ENCODE results near the gene DCC.

Gene DCC

GRCh38 chr18:53219853-53220252 lies 879.9 kb downstream of the DCC start:
- DNase-seq (ENCODE audit: low read depth), result no peak

GRCh38 chr18:53224128-53224778 lies 884.3 kb downstream of the DCC start:
- DNase-seq (ENCODE audit: low read depth), result no peak

- no peak for DNase-seq (ENCODE audit: low read depth)
Measured at GRCh38 chr18:53225567-53226325, 885.7 kb downstream of the DCC start.

GRCh38 chr18:53234610-53235009 lies 894.6 kb downstream of the DCC start:
- no peak for DNase-seq (ENCODE audit: low read depth)

- DNase-seq (ENCODE audit: low read depth), result no peak
Measured at GRCh38 chr18:53241161-53241560, 901.2 kb downstream of the DCC start.

GRCh38 chr18:53253789-53254188 lies 913.8 kb downstream of the DCC start:
- DNase-seq (ENCODE audit: low read depth), result no peak

GRCh38 chr18:53254265-53254664 lies 914.3 kb downstream of the DCC start:
- no peak for DNase-seq (ENCODE audit: low read depth)

- DNase-seq (ENCODE audit: low read depth), result no peak
Measured at GRCh38 chr18:53261241-53261640, 921.2 kb downstream of the DCC start.

GRCh38 chr18:53266850-53267249 lies 926.9 kb downstream of the DCC start:
- no peak for DNase-seq (ENCODE audit: low read depth)

GRCh38 chr18:53268455-53268854 lies 928.5 kb downstream of the DCC start:
- no peak for DNase-seq (ENCODE audit: low read depth)

GRCh38 chr18:53281406-53281805 lies 941.4 kb downstream of the DCC start:
- no peak for DNase-seq (ENCODE audit: low read depth)

- DNase-seq (ENCODE audit: low read depth), result no peak
Measured at GRCh38 chr18:53283708-53284107, 943.7 kb downstream of the DCC start.

- DNase-seq (ENCODE audit: low read depth), result no peak
Measured at GRCh38 chr18:53305461-53305860, 965.5 kb downstream of the DCC start.

GRCh38 chr18:53319628-53320027 lies 979.6 kb downstream of the DCC start:
- no peak for DNase-seq (ENCODE audit: low read depth)

GRCh38 chr18:53322163-53322562 lies 982.2 kb downstream of the DCC start:
- DNase-seq (ENCODE audit: low read depth), result no peak

- DNase-seq (ENCODE audit: low read depth), result no peak
Measured at GRCh38 chr18:53324353-53324752, 984.4 kb downstream of the DCC start.

- no peak for DNase-seq (ENCODE audit: low read depth)
Measured at GRCh38 chr18:53360501-53361443, 1020.8 kb downstream of the DCC start.

GRCh38 chr18:53375621-53376020 lies 1035.6 kb downstream of the DCC start:
- DNase-seq (ENCODE audit: low read depth), result no peak

GRCh38 chr18:53380063-53380639 lies 1040.2 kb downstream of the DCC start:
- peak; percentile 0 for DNase-seq (ENCODE audit: low read depth)

GRCh38 chr18:53382870-53383269 lies 1042.9 kb downstream of the DCC start:
- no peak for DNase-seq (ENCODE audit: low read depth)

- DNase-seq (ENCODE audit: low read depth), result no peak
Measured at GRCh38 chr18:53385889-53386288, 1045.9 kb downstream of the DCC start.

GRCh38 chr18:53387581-53387980 lies 1047.6 kb downstream of the DCC start:
- no peak for DNase-seq (ENCODE audit: low read depth)

All from GM04504 (cell line).